Muscle layer of colon (tissue), 2 donors: Measurements from ENCODE around the gene BCAM.
"Not testable (repeated sequence)": the region's sequence is repeated elsewhere in the genome, so short reads cannot be mapped to it uniquely, and the experiment has no call there.

Experiments
- H3K27ac ChIP-seq: one replicate; pipeline ENCODE4 v1.7.0; 2013; ENCODE audit warnings: low read depth, mild to moderate bottlenecking, low read length, moderate library complexity
- H3K27me3 ChIP-seq, 2 donors: one replicate each; pipeline ENCODE4 v1.7.0; 2013; ENCODE audit warnings: low read length in 2 of 2, mild to moderate bottlenecking in 2 of 2; ENCODE audit not compliant: insufficient read depth in 2 of 2, control insufficient read depth in 1 of 2
- H3K36me3 ChIP-seq: one replicate; pipeline ENCODE4 v1.7.0; 2013; ENCODE audit warnings: mild to moderate bottlenecking, low read length; ENCODE audit not compliant: insufficient read depth
- H3K4me1 ChIP-seq: one replicate; pipeline ENCODE4 v1.7.0; 2013; ENCODE audit warnings: mild to moderate bottlenecking, low read length; ENCODE audit not compliant: insufficient read depth
- H3K4me3 ChIP-seq, 2 donors: one replicate each; pipeline ENCODE4 v1.7.0; 2013; ENCODE audit warnings: low read length in 2 of 2, low read depth in 1 of 2, mild to moderate bottlenecking in 1 of 2, moderate library complexity in 1 of 2
- H3K9ac ChIP-seq: one replicate; pipeline ENCODE4 v1.7.0; 2013; ENCODE audit warnings: low read length
- H3K9me3 ChIP-seq: one replicate; pipeline ENCODE4 v1.7.0; 2013; ENCODE audit warnings: mild to moderate bottlenecking, low read length
- donor health status: abdominal sarcoma.
- donor health status: Adenocarcinoma of cecum.

The BCAM gene

GRCh38 chr19:44776402-44777096 is 32.4 kb upstream of the BCAM start:
- Histone ChIP-seq H3K9me3 (no peaks in the 10 kb centered on the region), H3K36me3 (no peaks in the 10 kb centered on the region), H3K27me3 (peaks cover 0 to 9% of the 10 kb centered on the region in 2 donors), H3K9ac (no peak overlapping the region), H3K27ac (no peak overlapping the region), H3K4me1 (no peaks in the 10 kb centered on the region), H3K4me3 (no peak overlapping the region)

GRCh38 chr19:44777715-44778347 is 31.1 kb upstream of the BCAM start, which contains the start of gene CBLC:
TSS of gene CBLC (plus strand) at chr19:44777890. CDS start at chr19:44777932, 42 bp downstream.
- Histone ChIP-seq H3K4me3 (no peak within 1 kb of the TSS), H3K36me3 (no peaks in the 10 kb centered on the region), H3K27me3 (peaks cover 0 to 9% of the 10 kb centered on the region in 2 donors), H3K9ac (no peak within 1 kb of the TSS), H3K27ac (no peak within 1 kb of the TSS), H3K9me3 (no peaks in the 10 kb centered on the region), H3K4me1 (no peaks in the 10 kb centered on the region)

DNA sequence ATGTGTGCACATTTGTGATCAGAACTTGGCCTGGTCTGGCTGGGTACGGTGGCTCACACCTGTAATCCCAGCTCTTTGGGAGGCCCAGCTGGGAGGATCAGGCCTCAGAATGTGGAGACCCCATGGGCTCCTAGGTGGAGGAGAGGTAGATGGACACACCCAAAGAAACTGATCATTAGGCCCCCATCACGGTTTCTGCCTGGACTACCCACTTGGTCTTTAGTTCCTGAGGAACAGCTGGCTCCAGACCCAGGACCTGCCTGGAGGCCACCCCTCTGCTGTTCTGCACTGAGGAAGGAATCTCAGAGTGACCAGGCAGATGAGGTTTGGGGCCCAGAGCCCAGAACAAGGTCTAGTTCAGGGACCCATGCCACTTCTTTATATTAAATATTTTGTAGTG is 29.8 kb upstream of the BCAM start:
- Histone ChIP-seq H3K27ac (no peak overlapping the region), H3K4me1 (no peaks in the 10 kb centered on the region), H3K27me3 (peaks cover 0 to 9% of the 10 kb centered on the region in 2 donors), H3K4me3 (no peak overlapping the region), H3K9me3 (no peaks in the 10 kb centered on the region), H3K36me3 (no peaks in the 10 kb centered on the region), H3K9ac (no peak overlapping the region)

DNA sequence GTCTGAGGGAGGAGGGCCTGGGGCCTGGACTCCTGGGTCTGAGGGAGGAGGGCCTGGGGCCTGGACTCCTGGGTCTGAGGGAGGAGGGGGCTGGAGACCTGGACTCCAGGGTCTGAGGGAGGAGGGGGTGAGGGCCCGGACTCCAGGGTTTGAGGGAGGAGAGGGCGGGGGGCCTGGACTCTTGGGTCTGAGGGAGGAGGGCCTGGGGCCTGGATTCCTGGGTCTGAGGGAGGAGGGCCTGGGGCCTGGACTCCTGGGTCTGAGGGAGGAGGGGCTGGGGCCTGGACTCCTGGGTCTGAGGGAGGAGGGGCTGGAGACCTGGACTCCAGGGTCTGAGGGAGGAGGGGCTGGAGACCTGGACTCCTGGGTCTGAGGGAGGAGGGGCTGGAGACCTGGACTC is 27.2 kb upstream of the BCAM start:
- H3K27ac ChIP-seq, H3K4me3 ChIP-seq, H3K4me1 ChIP-seq, H3K9me3 ChIP-seq, H3K36me3 ChIP-seq, H3K9ac ChIP-seq, H3K27me3 ChIP-seq: not testable (repeated sequence)

GRCh38 chr19:44782729-44783128 is 26.2 kb upstream of the BCAM start:
- H3K27me3 ChIP-seq: peaks cover 0 to 8% of the 10 kb centered on the region in 2 donors
- no peak overlapping the region for H3K9ac ChIP-seq
- H3K27ac ChIP-seq: no peak overlapping the region
- no peak overlapping the region for H3K4me3 ChIP-seq
- no peaks in the 10 kb centered on the region for H3K4me1 ChIP-seq
- H3K36me3 ChIP-seq: no peaks in the 10 kb centered on the region
- no peaks in the 10 kb centered on the region for H3K9me3 ChIP-seq

DNA sequence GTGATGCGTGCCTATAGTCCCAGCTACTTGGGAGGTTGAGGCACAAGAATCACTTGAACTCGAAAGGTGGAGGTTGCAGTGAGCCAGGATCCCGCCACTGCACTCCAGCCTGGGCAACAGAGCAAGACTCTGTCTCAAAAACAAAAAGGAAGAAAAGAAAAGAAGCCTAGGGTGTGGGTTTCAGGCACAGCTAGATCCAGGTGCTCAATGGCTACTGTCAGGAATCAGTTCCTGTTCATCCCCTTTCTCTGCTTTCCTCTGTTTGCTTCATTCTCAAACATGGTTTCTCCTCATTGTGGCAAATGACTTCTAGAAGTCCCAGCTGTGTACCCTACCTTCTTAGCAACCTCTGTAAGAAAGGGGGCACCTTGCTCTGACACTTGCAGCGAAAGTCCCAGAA is 25.4 kb upstream of the BCAM start:
- Histone ChIP-seq H3K4me1 (no peaks in the 10 kb centered on the region), H3K27me3 (peaks cover 0 to 4% of the 10 kb centered on the region in 2 donors), H3K9me3 (no peaks in the 10 kb centered on the region), H3K27ac (no peak overlapping the region), H3K9ac (no peak overlapping the region), H3K4me3 (no peak overlapping the region), H3K36me3 (no peaks in the 10 kb centered on the region)

DNA sequence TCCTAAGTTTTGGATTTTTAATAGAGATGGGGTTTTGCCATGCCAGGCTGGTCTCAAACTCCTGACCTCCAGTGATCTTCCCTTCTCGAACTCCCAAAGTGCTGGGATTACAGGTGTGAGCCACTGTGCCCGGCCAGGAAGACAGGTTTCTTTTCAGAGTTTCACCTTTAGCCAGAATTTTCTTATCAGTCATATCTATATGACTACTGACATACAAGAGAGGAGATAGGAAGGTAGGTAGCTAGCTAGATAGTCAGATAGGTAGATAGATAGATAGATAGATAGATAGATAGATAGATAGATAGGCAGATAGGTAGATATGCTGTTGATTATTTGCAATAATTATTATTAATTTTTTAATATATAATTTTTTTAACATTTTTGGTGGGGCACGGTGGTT is 23.6 kb upstream of the BCAM start:
- Histone ChIP-seq H3K4me3 (no peak overlapping the region), H3K9ac (no peak overlapping the region), H3K27ac (no peak overlapping the region), H3K27me3 (no peaks in the 10 kb centered on the region), H3K9me3 (no peaks in the 10 kb centered on the region), H3K4me1 (no peaks in the 10 kb centered on the region), H3K36me3 (no peaks in the 10 kb centered on the region)

DNA sequence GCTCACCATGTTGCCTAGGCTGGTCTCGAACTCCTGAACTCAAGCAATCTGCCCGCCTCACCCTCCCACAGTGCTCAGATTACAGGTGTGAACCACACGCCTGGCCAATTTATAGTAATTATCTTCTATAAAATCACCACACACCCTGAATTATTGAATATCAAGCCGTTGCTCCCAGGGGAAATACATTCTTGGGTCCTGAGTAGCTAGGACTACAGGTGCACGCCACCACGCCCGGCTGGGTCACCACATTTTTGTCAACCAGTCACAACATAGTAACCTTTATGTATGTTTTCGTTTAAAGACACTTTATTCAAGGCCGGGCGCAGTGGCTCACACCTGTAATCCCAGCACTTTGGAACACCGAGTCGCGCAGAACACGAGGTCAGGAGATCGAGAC is 22.9 kb upstream of the BCAM start:
- Histone ChIP-seq H3K27ac (no peak overlapping the region), H3K4me1 (no peaks in the 10 kb centered on the region), H3K36me3 (no peaks in the 10 kb centered on the region), H3K9ac (no peak overlapping the region), H3K4me3 (no peak overlapping the region), H3K9me3 (no peaks in the 10 kb centered on the region), H3K27me3 (no peaks in the 10 kb centered on the region)

- Histone ChIP-seq H3K36me3 (no peaks in the 10 kb centered on the region), H3K27ac (no peak overlapping the region), H3K27me3 (peaks cover 0 to 1% of the 10 kb centered on the region in 2 donors), H3K4me3 (no peak overlapping the region), H3K4me1 (no peaks in the 10 kb centered on the region), H3K9me3 (no peaks in the 10 kb centered on the region), H3K9ac (no peak overlapping the region)
Observed at GRCh38 chr19:44788971-44789370, 19.9 kb upstream of the BCAM start.

- Histone ChIP-seq H3K9ac (no peak overlapping the region), H3K27ac (no peak overlapping the region), H3K4me1 (no peaks in the 10 kb centered on the region), H3K27me3 (peaks cover 0 to 3% of the 10 kb centered on the region in 2 donors), H3K4me3 (no peak overlapping the region), H3K36me3 (no peaks in the 10 kb centered on the region), H3K9me3 (no peaks in the 10 kb centered on the region)
Observed at GRCh38 chr19:44789943-44790483, 18.9 kb upstream of the BCAM start.

- Histone ChIP-seq H3K9me3 (no peaks in the 10 kb centered on the region), H3K27ac (no peak overlapping the region), H3K36me3 (no peaks in the 10 kb centered on the region), H3K4me3 (no peak overlapping the region), H3K27me3 (peaks cover 0 to 3% of the 10 kb centered on the region in 2 donors), H3K4me1 (no peaks in the 10 kb centered on the region), H3K9ac (no peak overlapping the region)
Observed at GRCh38 chr19:44792281-44792680, 16.6 kb upstream of the BCAM start.
